ENCODE results near the gene CBY3.
"Not testable (repeated sequence)": the region's sequence is repeated elsewhere in the genome, so short reads cannot be mapped to it uniquely, and the experiment has no call there.

CBY3 gene

DNA sequence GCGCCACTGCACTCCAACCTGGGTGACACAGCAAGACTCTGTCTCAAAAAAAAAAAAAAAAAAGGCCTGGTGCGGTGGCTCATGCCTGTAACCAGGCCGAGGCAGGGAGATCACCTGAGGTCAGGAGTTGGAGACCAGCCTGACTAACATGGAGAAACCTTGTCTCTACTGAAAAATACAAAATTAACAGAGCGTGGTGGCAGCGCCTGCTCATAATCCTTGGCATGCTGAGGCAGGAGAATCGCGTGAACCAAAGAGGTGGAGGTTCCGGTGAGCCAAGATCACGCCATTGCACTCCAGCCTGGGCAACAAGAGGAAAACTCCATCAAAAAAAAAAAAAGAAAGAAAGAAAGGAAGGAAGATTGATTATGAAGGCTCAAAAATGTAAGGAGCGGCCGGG lies 41.5 kb downstream of the CBY3 start:
- H3K4me3 ChIP-seq (ENCODE audit: low read depth, low read length); H3K9me3 ChIP-seq (ENCODE audit: control insufficient read depth, insufficient read depth, low read depth, low read length); H3K27ac ChIP-seq (ENCODE audit: extremely low read depth, low read depth, low read length); H3K4me1 ChIP-seq (ENCODE audit: control insufficient read depth, insufficient read depth, low read length); H3K36me3 ChIP-seq (ENCODE audit: control insufficient read depth in 2 of 2, insufficient read depth in 1 of 2, low read length in 2 of 2): not testable (repeated sequence)
- ChIA-PET CTCF (interaction anchor here (0.5 to 1.0 kb wide), 2 partner anchors 78 to 851 kb away, joined by 3 to 4 read pairs; no protein-coding TSS in a partner anchor), POLR2A (interaction anchor here (1.2 kb wide), 1 partner anchor 16 kb away, joined by 4 read pairs; the partner anchor contains the start of gene HNRNPH1)

DNA sequence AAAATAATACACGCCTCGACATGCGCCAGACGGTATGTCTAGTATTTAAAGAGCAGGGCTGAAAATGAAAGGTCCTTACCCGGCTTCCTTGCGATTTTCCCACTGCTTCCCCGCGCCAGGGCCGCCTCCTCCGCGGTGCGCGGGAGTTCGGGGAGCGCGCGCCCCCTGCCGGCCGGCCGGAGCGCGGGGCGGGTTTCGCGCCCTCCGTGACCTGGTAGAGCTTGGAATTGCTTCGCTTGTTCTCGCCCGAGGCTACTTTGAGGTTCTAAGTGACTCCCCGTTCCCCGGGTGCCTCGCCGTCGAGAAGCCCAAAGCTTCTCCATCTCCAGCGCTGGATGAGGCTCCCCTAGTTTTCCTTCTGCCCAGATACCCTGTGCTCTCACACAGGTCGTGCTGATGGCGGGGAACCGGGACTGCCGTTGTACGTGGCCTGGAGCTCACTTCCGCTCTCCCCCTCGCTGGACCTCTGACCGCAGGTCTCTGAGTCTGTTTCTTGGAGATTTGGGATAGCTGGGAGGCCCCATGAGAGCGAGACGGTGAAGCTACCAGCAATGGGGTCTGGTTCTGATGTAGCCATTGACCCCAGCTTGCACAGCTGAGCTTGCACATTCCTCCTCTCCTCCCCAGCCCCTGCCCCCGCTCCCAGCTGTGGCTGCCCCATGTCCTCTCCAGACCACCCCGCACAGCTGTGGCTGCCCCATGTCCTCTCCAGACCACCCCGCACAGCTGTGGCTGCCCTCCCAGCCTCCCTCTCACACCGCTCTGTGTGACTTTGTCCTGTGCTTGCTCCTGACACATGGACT lies 46.3 kb downstream of the CBY3 start:
- H3K4me1 ChIP-seq (ENCODE audit: control insufficient read depth, insufficient read depth, low read length); H3K4me3 ChIP-seq (ENCODE audit: low read depth, low read length); H3K36me3 ChIP-seq (ENCODE audit: control insufficient read depth in 2 of 2, insufficient read depth in 1 of 2, low read length in 2 of 2); H3K27ac ChIP-seq (ENCODE audit: extremely low read depth, low read depth, low read length); H3K9me3 ChIP-seq (ENCODE audit: control insufficient read depth, insufficient read depth, low read depth, low read length); POLR2A ChIA-PET; CTCF ChIA-PET: not testable (repeated sequence)

DNA sequence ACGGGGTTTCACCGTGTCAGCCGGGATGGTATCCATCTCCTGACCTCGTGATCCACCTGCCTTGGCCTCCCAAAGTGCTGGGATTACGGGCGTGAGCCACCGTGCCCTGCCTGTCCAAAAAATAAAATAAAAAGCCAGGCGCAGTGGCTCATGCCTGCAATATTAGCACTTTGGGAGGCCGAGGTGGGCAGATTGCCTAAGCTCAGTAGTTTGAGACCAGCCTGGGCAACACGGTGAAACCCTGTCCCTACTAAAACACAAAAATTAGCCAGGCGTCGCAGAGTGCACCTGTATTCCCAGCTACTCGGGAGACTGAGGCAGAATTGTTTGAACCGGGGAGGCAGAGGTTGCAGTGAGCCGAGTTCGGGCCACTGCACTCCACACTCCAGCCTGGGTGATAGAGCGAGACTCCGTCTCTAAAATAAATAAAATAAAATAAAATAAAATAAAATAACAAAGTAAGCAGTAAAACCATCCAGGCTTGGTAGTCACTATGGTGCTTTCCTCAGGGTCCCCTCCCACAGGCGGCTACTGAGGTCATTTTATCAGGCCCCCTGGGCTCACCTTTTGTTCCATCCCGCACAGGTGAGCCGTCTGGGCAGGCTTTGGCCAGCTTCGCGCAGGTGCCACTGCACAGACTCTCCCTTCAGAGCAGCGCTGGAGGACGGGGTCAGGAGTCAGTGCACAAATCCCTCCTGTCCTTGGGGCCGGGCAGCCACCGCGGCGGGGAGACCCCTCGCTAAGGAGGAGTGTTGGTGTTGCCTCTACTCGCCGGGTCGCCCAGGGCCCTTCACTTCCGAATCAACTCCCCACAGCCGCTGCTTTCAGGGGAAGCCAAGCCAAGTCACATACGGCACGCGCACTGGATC lies 47.1 kb downstream of the CBY3 start:
- CTCF ChIA-PET, result interaction anchor here (0.6 to 0.9 kb wide), 5 partner anchors 20 to 1507 kb away, joined by 3 read pairs; no protein-coding TSS in a partner anchor
- H3K9me3 ChIP-seq (ENCODE audit: control insufficient read depth, insufficient read depth, low read depth, low read length); H3K4me1 ChIP-seq (ENCODE audit: control insufficient read depth, insufficient read depth, low read length); H3K36me3 ChIP-seq (ENCODE audit: control insufficient read depth in 2 of 2, insufficient read depth in 1 of 2, low read length in 2 of 2); H3K27ac ChIP-seq (ENCODE audit: extremely low read depth, low read depth, low read length): not testable (repeated sequence)
- TF ChIP-seq GLIS1 (tag by site-specific recombination; IDR thresholded peaks at IDR 0.05) (0 out of 2 replicates have a peak, but pooled peaks have one; percentile 7), ZNF600 (tag by site-specific recombination; IDR thresholded peaks at IDR 0.05) (peak; percentile 26; the same call in 1 of the 2 replicates), GLIS2 (tag by site-specific recombination; IDR thresholded peaks at IDR 0.05) (peak; percentile 40; the same call in 1 of the 2 replicates), ZNF335 (tag by site-specific recombination; conservative IDR thresholded peaks at IDR 0.05) (peak; percentile 86)
- TF ChIP-seq, protein P1, sequence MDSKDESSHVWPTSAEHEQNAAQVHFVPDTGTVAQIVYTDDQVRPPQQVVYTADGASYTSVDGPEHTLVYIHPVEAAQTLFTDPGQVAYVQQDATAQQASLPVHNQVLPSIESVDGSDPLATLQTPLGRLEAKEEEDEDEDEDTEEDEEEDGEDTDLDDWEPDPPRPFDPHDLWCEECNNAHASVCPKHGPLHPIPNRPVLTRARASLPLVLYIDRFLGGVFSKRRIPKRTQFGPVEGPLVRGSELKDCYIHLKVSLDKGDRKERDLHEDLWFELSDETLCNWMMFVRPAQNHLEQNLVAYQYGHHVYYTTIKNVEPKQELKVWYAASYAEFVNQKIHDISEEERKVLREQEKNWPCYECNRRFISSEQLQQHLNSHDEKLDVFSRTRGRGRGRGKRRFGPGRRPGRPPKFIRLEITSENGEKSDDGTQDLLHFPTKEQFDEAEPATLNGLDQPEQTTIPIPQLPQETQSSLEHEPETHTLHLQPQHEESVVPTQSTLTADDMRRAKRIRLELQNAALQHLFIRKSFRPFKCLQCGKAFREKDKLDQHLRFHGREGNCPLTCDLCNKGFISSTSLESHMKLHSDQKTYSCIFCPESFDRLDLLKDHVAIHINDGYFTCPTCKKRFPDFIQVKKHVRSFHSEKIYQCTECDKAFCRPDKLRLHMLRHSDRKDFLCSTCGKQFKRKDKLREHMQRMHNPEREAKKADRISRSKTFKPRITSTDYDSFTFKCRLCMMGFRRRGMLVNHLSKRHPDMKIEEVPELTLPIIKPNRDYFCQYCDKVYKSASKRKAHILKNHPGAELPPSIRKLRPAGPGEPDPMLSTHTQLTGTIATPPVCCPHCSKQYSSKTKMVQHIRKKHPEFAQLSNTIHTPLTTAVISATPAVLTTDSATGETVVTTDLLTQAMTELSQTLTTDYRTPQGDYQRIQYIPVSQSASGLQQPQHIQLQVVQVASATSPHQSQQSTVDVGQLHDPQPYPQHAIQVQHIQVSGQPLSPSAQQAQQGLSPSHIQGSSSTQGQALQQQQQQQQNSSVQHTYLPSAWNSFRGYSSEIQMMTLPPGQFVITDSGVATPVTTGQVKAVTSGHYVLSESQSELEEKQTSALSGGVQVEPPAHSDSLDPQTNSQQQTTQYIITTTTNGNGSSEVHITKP (tag by site-specific recombination; IDR thresholded peaks at IDR 0.05), result peak; percentile 58
- TF ChIP-seq, protein P2, sequence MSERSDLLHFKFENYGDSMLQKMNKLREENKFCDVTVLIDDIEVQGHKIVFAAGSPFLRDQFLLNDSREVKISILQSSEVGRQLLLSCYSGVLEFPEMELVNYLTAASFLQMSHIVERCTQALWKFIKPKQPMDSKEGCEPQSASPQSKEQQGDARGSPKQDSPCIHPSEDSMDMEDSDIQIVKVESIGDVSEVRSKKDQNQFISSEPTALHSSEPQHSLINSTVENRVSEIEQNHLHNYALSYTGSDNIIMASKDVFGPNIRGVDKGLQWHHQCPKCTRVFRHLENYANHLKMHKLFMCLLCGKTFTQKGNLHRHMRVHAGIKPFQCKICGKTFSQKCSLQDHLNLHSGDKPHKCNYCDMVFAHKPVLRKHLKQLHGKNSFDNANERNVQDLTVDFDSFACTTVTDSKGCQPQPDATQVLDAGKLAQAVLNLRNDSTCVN (tag by site-specific recombination; optimal IDR thresholded peaks at IDR 0.05), result peak; percentile 8
- peak overlapping the region; percentile 28 for H3K4me3 ChIP-seq (ENCODE audit: low read depth, low read length)
- POLR2A ChIA-PET, result interaction anchor here (0.9 to 1.7 kb wide), 2 partner anchors 10 to 64 kb away, joined by 3 to 17 read pairs; partner anchors contain the start of gene HNRNPH1
